Upper lobe of right lung (tissue), 1 donor: ENCODE measurements around the gene FRMD3. TPM values are rescaled to one million over a fixed set of nuclear protein-coding genes. Genes with fewer than 3 reads are reported as not detected.

Source experiments
- ATAC-seq: fragments of 200-7000 bp; cut with Tn5 transposase; one replicate; pipeline ENCODE4 v1.9.1; 2020; ENCODE audit warnings: mild to moderate bottlenecking, moderate library complexity
- DNase-seq: peaks from one replicate; pipeline ENCODE4 v3.0.0-alpha.2; 2020
- H3K27ac ChIP-seq: fragments of 200-600 bp; one replicate; pipeline ENCODE4 v1.8.0; 2022
- H3K27me3 ChIP-seq: fragments of 200-600 bp; one replicate; pipeline ENCODE4 v1.8.0; 2022; ENCODE audit warnings: mild to moderate bottlenecking
- H3K36me3 ChIP-seq: fragments of 200-600 bp; one replicate; pipeline ENCODE4 v1.8.0; 2022
- H3K4me1 ChIP-seq: fragments of 200-600 bp; one replicate; pipeline ENCODE4 v1.8.0; 2022
- H3K4me3 ChIP-seq: fragments of 200-600 bp; one replicate; pipeline ENCODE4 v1.8.0; 2022; ENCODE audit warnings: mild to moderate bottlenecking
- H3K9me3 ChIP-seq: fragments of 200-600 bp; one replicate; pipeline ENCODE4 v1.8.0; 2022
- intact Hi-C: fragments of 100-400 bp; cut with DNase I; formaldehyde crosslinking; loops from one replicate; pipeline ENCODE4 v1.11.0; 2022
- total RNA-seq: library from RNA; stranded (reverse); fragmentation: NEBNext Ultra II Directional; extraction: Animal tissue kit (Norgen Biotek cat#: 25700); gene quantifications from one replicate; pipeline ENCODE4 v1.2.1, GENCODE V29; 2021
- TF ChIP-seq, protein P1 (sequence below): fragments of 200-600 bp; IDR thresholded peaks from one replicate; pipeline ENCODE4 v1.8.0; 2022; ENCODE audit warnings: antibody characterized with exemption
- donor health status: DM: no; HTN: yes; CAD: no; lungs with severe emphysema.

FRMD3 gene
- total RNA-seq, 1 donor from 2014 or later: 10.8 TPM

DNA sequence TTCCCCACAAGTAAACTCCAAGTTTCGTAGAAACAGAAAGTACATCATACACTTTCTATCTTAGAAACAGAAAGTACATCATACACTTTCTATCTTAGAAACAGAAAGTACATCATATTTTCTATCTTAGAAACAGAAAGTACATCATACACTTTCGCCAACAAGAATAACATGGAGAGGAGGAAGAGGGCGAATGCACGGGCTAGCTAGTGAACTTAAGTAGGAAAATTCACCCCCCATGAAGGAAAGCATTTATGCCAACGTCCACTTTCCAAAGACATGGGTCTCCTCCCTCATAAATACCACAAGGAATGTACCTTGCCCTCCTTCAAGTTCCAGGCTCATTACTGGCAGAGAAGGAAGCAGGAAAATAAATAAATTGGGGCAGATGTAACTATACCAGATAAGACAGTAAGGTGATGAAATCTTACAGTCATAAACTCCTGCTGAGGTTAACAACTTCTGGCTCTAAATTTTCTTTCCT, 64.7 kb downstream of the FRMD3 start:
- no peaks in the 10 kb centered on the region for H3K27me3 ChIP-seq
- H3K9me3 ChIP-seq: no peaks in the 10 kb centered on the region
- no peak overlapping the region for H3K27ac ChIP-seq
- DNase-seq (no peak), ATAC-seq (peak; percentile 42)
- no peaks in the 10 kb centered on the region for H3K36me3 ChIP-seq
- TF ChIP-seq, protein P1, sequence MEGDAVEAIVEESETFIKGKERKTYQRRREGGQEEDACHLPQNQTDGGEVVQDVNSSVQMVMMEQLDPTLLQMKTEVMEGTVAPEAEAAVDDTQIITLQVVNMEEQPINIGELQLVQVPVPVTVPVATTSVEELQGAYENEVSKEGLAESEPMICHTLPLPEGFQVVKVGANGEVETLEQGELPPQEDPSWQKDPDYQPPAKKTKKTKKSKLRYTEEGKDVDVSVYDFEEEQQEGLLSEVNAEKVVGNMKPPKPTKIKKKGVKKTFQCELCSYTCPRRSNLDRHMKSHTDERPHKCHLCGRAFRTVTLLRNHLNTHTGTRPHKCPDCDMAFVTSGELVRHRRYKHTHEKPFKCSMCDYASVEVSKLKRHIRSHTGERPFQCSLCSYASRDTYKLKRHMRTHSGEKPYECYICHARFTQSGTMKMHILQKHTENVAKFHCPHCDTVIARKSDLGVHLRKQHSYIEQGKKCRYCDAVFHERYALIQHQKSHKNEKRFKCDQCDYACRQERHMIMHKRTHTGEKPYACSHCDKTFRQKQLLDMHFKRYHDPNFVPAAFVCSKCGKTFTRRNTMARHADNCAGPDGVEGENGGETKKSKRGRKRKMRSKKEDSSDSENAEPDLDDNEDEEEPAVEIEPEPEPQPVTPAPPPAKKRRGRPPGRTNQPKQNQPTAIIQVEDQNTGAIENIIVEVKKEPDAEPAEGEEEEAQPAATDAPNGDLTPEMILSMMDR: no peak
- H3K4me1 ChIP-seq: peaks cover 9% of the 10 kb centered on the region
- intact Hi-C loops: no loop called here
- H3K4me3 ChIP-seq: peak overlapping the region; percentile 11

DNA sequence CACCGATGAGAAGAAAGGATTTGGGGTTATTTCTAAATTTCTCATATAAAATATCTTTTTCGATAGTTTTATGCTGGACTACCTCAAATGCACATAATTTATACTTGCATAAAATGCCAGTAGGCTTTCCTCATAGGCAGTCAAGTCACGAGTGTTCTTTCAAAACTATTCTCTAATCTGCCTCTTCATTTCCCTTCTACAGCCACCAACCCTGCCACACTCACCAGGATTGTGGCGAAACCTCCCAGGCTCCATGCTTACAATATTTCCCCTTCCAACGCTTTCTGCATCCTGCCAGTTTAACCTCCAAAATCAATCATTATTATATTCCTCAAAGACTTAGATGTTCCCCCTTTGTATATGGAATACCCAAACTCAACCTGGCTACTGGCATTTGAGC, 65.4 kb downstream of the FRMD3 start:
- intact Hi-C loops: no loop called here
- H3K36me3 ChIP-seq: no peaks in the 10 kb centered on the region
- no peaks in the 10 kb centered on the region for H3K9me3 ChIP-seq
- no peaks in the 10 kb centered on the region for H3K27me3 ChIP-seq
- no peak overlapping the region for H3K4me3 ChIP-seq
- peak overlapping the region; percentile 36 for H3K27ac ChIP-seq
- no peak for DNase-seq
- H3K4me1 ChIP-seq: peaks cover 9% of the 10 kb centered on the region
- TF ChIP-seq, protein P1: no peak
- ATAC-seq: peak; percentile 63

DNA sequence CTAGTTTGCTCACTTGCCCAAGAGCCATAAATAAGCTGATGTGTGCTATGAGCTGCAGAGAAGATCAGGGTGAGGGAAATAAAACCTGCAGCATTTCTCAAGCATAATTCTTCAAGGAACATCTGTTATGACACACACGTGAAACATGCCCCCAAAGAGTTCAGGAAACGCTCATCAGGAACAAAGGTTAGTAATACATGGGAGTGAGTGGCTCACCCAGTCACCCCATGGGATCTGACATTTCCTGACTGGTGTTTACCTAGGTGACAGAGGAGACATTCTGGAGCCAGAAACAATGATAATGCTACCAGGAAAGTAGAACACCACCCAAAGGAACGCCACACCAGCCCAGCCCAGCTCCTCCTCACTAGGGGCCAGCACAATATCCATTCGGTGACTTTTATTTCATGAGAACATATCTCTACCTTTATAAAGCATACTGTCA, 66.0 kb downstream of the FRMD3 start:
- Histone ChIP-seq H3K36me3 (no peaks in the 10 kb centered on the region), H3K4me1 (peaks cover 9% of the 10 kb centered on the region), H3K4me3 (no peak overlapping the region), H3K27me3 (no peaks in the 10 kb centered on the region), H3K27ac (no peak overlapping the region), H3K9me3 (no peaks in the 10 kb centered on the region)
- TF ChIP-seq, protein P1: no peak
- no peak for DNase-seq
- intact Hi-C loops: no loop called here
- no peak for ATAC-seq

DNA sequence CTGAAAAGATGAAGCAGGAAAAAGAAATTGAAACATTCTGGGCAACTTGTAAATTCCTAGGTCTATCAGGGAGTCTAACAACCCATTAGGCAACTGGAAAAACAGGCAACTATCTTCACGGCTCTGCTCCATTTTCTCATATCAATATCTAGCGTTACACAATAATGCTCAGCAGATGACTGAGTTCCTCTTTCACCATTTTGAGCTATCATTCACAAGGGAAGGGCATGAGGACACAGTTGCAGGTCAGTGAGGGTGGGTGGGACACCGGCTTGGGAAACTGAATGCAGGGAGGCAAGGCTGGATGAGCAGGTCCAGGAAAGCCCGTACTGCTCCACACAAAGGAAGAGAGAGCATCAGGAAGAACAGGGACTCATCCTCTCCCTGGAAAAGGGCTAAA, 67.0 kb downstream of the FRMD3 start:
- no peaks in the 10 kb centered on the region for H3K9me3 ChIP-seq
- no peak overlapping the region for H3K4me3 ChIP-seq
- ATAC-seq: peak; percentile 67
- TF ChIP-seq, protein P1: no peak
- intact Hi-C loops: no loop called here
- H3K4me1 ChIP-seq: peaks cover 9% of the 10 kb centered on the region
- no peak for DNase-seq
- no peak overlapping the region for H3K27ac ChIP-seq
- H3K36me3 ChIP-seq: no peaks in the 10 kb centered on the region
- H3K27me3 ChIP-seq: no peaks in the 10 kb centered on the region

DNA sequence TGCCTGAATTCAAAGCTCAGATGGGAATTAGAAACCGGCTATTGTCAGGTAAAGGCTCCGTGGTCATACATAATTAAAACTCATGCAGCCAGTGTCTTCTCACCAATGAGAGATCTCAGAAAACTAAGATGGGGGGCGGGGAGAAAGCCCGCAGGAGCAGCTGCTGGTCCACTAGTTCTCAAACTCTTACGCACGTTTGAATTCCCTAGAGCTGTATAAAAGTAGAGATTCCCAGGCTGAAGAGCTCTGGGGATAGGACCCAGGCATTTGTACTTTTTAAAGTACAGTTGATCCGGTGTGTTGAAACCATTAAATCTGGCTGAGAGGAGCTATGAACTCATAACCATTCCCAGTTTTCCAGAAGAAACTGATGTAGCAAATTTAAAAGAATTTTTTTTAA, 68.5 kb downstream of the FRMD3 start:
- H3K4me1 ChIP-seq: peaks cover 9% of the 10 kb centered on the region
- intact Hi-C loops: no loop called here
- H3K9me3 ChIP-seq: no peaks in the 10 kb centered on the region
- H3K27ac ChIP-seq: no peak overlapping the region
- no peak overlapping the region for H3K4me3 ChIP-seq
- no peaks in the 10 kb centered on the region for H3K36me3 ChIP-seq
- no peaks in the 10 kb centered on the region for H3K27me3 ChIP-seq
- TF ChIP-seq, protein P1: no peak
- ATAC-seq (no peak), DNase-seq (no peak)

DNA sequence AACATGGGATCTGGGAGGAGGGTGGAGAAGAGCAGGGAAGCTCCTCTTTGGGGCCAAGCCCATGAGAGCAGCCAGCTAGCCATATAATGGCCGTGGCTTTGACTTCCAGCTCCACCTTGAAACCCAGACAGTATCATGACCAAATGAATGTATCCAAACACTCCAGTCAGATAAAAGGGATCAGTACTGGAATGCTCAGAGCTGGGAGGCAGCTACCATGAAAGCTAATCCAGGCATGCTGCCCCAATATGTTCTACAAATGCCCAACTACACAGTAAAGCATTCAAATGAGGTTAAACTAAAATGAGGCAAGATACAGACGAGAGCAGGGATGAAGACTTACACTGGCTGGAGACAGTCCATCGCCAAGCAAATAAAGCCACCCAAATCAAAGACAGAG, 69.4 kb downstream of the FRMD3 start:
- no peaks in the 10 kb centered on the region for H3K9me3 ChIP-seq
- H3K36me3 ChIP-seq: no peaks in the 10 kb centered on the region
- TF ChIP-seq, protein P1: no peak
- ATAC-seq (no peak), DNase-seq (no peak)
- no peak overlapping the region for H3K4me3 ChIP-seq
- peaks cover 9% of the 10 kb centered on the region for H3K4me1 ChIP-seq
- H3K27me3 ChIP-seq: no peaks in the 10 kb centered on the region
- H3K27ac ChIP-seq: no peak overlapping the region
- intact Hi-C loops: no loop called here
